A549 (cell line): ENCODE data around the gene QDPR. TPM values are rescaled to one million over a fixed set of nuclear protein-coding genes. Genes with fewer than 3 reads are reported as not detected.

ENCODE experiments used
- ATAC-seq, 2 experiments: fragments of 200-7000 bp in 1 of 2; fragments of >200 bp in 1 of 2; cut with Nextera tagmentation in 1 of 2; cut with Tn5 transposase in 1 of 2; 3 replicates each; pipeline versions ENCODE4 v1.8.0 to v1.9.1; 2018 to 2020; ENCODE audit warnings: mild to moderate bottlenecking in 1 of 2, moderate library complexity in 1 of 2
- CTCF ChIA-PET: fragments of 300-600 bp; sonication (Branson Sonifier 250); formaldehyde crosslinking; extraction: SDS; loops from one replicate; lab custom pipeline; 2021; ENCODE audit warnings: antibody characterized with exemption, inconsistent platforms; lab: Yijun Ruan, JAX
- POLR2A ChIA-PET: fragments of 350-600 bp; formaldehyde crosslinking; extraction: SDS; loops from one replicate; lab custom pipeline; 2021; ENCODE audit warnings: antibody characterized with exemption, inconsistent platforms; lab: Yijun Ruan, JAX
- DNase-seq, 2 experiments: peaks; one replicate each; pipeline versions ENCODE4 v3.0.0 to v3.0.0-alpha.2; 2011 to 2016; ENCODE audit warnings: low read depth in 1 of 2, low spot score in 1 of 2
- FAIRE-seq: peaks from 2 replicates; lab custom pipeline; 2011; peaks lifted over from hg19 to GRCh38; lab: Jason Lieb, UNC
- H3K27ac ChIP-seq, 2 experiments: fragments of >200 bp; sonication (Bioruptor Twin); formaldehyde crosslinking; 3 replicates each; pipeline ENCODE4 v1.5.1; 2016 to 2017
- H3K4me1 ChIP-seq: fragments of >200 bp; sonication (Bioruptor Twin); formaldehyde crosslinking; 3 replicates; pipeline ENCODE4 v1.6.1; 2016
- H3K4me2 ChIP-seq: fragments of >200 bp; sonication (Bioruptor Twin); formaldehyde crosslinking; 3 replicates; pipeline ENCODE4 v1.6.1; 2016
- H3K4me3 ChIP-seq: fragments of >200 bp; sonication (Bioruptor Twin); formaldehyde crosslinking; 3 replicates; pipeline ENCODE4 v1.5.1; 2016
- H3K9me3 ChIP-seq: fragments of >200 bp; sonication (Bioruptor Twin); formaldehyde crosslinking; 3 replicates; pipeline ENCODE4 v1.6.1; 2016
- CTCF ChIP-seq: fragments of >200 bp; sonication (Bioruptor Twin); formaldehyde crosslinking; IDR thresholded peaks from 3 replicates; pipeline ENCODE4 v1.5.1; 2016
- E2F6 ChIP-seq: IDR thresholded peaks from 2 replicates; pipeline ENCODE4 v1.6.1; 2012; ENCODE audit warnings: low read depth, borderline replicate concordance
- EHMT2 ChIP-seq: fragments of 200-600 bp; sonication (generic); IDR thresholded peaks from 2 replicates; pipeline ENCODE4 v1.6.1; 2016; ENCODE audit warnings: antibody characterized with exemption, low read depth, mild to moderate bottlenecking, moderate library complexity
- ESRRA ChIP-seq: fragments of 150-350 bp; IDR thresholded peaks from 2 replicates; pipeline ENCODE4 v1.6.1; 2014; ENCODE audit warnings: mild to moderate bottlenecking, low read length, borderline replicate concordance
- FOSB ChIP-seq: fragments of 250-450 bp; sonication (Bioruptor Pico); IDR thresholded peaks from 2 replicates; pipeline ENCODE4 v1.5.0; 2020; ENCODE audit warnings: mild to moderate bottlenecking, moderate library complexity
- HDAC2 ChIP-seq: fragments of 200-600 bp; sonication (generic); IDR thresholded peaks from 2 replicates; pipeline ENCODE4 v1.6.1; 2016
- HES2 ChIP-seq: fragments of >200 bp; sonication (Bioruptor Twin); formaldehyde crosslinking; IDR thresholded peaks from 2 replicates; pipeline ENCODE4 v1.6.1; 2016
- HEYL ChIP-seq: fragments of 250-450 bp; sonication (Bioruptor Pico); IDR thresholded peaks from 2 replicates; pipeline ENCODE4 v1.8.0; 2021; ENCODE audit warnings: mild to moderate bottlenecking, moderate library complexity
- JUNB ChIP-seq: fragments of >200 bp; sonication (Bioruptor Twin); formaldehyde crosslinking; IDR thresholded peaks from 2 replicates; pipeline ENCODE4 v1.6.1; 2016
- KDM1A ChIP-seq: fragments of 200-600 bp; sonication (generic); IDR thresholded peaks from 2 replicates; pipeline ENCODE4 v1.6.1; 2016; ENCODE audit warnings: low read depth, mild to moderate bottlenecking
- MAFK ChIP-seq: fragments of 450-650 bp; IDR thresholded peaks from 2 replicates; pipeline ENCODE4 v1.6.1; 2014; ENCODE audit not compliant: partially characterized antibody
- NR3C1 ChIP-seq: fragments of >200 bp; sonication (Bioruptor Twin); formaldehyde crosslinking; IDR thresholded peaks from 3 replicates; pipeline ENCODE4 v1.6.1; 2017
- PBX3 ChIP-seq: IDR thresholded peaks from 2 replicates; pipeline ENCODE4 v1.6.1; 2012
- POLR2A ChIP-seq: IDR thresholded peaks from 2 replicates; pipeline ENCODE4 v1.6.1; 2012; ENCODE audit warnings: mild to moderate bottlenecking, low read length
- RNF2 ChIP-seq: fragments of 200-600 bp; sonication (generic); IDR thresholded peaks from 2 replicates; pipeline ENCODE4 v1.6.1; 2016; ENCODE audit warnings: low read depth, mild to moderate bottlenecking, antibody characterized with exemption, moderate library complexity, borderline replicate concordance
- SREBF2 ChIP-seq: fragments of 450-650 bp; IDR thresholded peaks from 2 replicates; pipeline ENCODE4 v1.6.1; 2014; ENCODE audit warnings: mild to moderate bottlenecking, moderate library complexity
- ZFP36 ChIP-seq: fragments of 450-650 bp; IDR thresholded peaks from 2 replicates; pipeline ENCODE4 v1.6.1; 2014; ENCODE audit warnings: borderline replicate concordance; ENCODE audit not compliant: partially characterized antibody
- ZSCAN20 ChIP-seq: fragments of 250-450 bp; sonication (Bioruptor Pico); IDR thresholded peaks from 2 replicates; pipeline ENCODE4 v1.8.0; 2022; ENCODE audit warnings: mild to moderate bottlenecking, moderate library complexity
- WGBS: methylation state at CpG from one replicate; pipeline ENCODE4 v1.1.6; 2017; ENCODE audit errors: missing lambda C conversion rate; 5-methylcytosine and 5-hydroxymethylcytosine counted together
- polyA plus RNA-seq, 4 experiments: library from polyadenylated mRNA; depleted of rRNA in 3 of 4; stranded (reverse); fragments of >200 nt; fragmentation: RNase III in 1 of 4; extraction: RNeasy Plus Mini Kit Qiagen cat#74134 plus additional on column Dnase treatment in 1 of 4; gene quantifications; 2 replicates in 3 of 4; 3 replicates in 1 of 4; pipeline ENCODE4 v1.2.3, GENCODE V29; 2011 to 2017
- TF ChIP-seq, protein P1 (sequence below): fragments of 450-650 bp; IDR thresholded peaks from 2 replicates; pipeline ENCODE4 v1.6.1; 2014; ENCODE audit warnings: antibody characterized with exemption

The QDPR gene
- polyA plus RNA-seq, 2 of the 4 experiments (the other 2 are of a cell fraction) = 40.4 to 75.1 TPM

DNA sequence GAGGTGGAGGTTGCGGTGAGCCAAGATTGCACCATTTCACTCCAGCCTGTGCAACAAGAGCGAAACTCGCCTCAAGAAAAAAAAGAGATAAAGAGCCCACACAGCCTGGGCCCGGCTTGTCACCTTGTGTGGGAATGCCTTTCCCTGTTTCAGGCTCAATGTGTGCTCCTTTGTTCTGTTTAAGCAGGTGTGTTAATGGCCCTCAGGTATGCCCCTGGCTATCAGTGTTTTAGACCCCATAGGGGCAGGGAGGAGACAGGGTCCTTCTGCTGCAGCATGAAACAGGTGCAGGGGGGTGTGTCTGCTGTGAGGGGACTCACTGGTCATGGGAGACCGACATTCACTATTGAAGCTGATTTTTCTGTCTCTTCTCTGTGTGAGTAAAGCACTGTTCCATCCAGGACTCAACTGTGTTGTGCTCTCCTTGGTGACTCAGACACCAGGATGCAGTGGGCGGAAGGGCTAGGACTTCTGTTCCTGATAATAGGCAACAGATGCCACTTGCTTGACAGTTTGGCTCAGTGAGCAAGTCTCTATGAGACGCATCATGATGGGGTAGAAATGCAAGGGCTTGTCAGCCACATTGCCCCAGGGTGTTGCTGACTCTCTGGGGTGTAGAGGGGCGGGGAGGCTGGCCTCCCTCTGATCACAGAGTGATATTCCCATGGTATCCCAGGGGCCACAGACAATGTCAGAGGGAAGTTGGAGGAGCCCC lies 49.5 kb upstream of the QDPR start (continued):
- TF ChIP-seq ZFP36 = no peak
- no peak for TF ChIP-seq ESRRA
- no peak for TF ChIP-seq ZSCAN20 (CRISPR knock-in tag)
- no peak for TF ChIP-seq KDM1A
- TF ChIP-seq PBX3 = no peak
- no peak for TF ChIP-seq CTCF
- TF ChIP-seq E2F6 = no peak
- no peak for TF ChIP-seq HES2
- no peak for TF ChIP-seq RNF2
- no peak for TF ChIP-seq HDAC2

GRCh38 chr4:17560065-17560673 lies 48.3 kb upstream of the QDPR start:
- ChIA-PET CTCF (no interaction called here), POLR2A (no interaction called here)
- no peak for ATAC-seq
- no peak for FAIRE-seq
- H3K9me3 ChIP-seq = no peaks in the 10 kb centered on the region
- no peaks in the 10 kb centered on the region for H3K4me1 ChIP-seq
- DNase-seq = no peak
- 46% methylated on average over 6 of the region's 6 CpGs for WGBS
- no peak overlapping the region for H3K4me3 ChIP-seq
- no peak overlapping the region for H3K27ac ChIP-seq
- TF ChIP-seq SREBF2 = no peak
- H3K4me2 ChIP-seq = no peak overlapping the region

GRCh38 chr4:17559709-17560048 lies 47.8 kb upstream of the QDPR start:
- H3K4me2 ChIP-seq = no peak overlapping the region
- TF ChIP-seq ESRRA = no peak
- TF ChIP-seq, protein P1, sequence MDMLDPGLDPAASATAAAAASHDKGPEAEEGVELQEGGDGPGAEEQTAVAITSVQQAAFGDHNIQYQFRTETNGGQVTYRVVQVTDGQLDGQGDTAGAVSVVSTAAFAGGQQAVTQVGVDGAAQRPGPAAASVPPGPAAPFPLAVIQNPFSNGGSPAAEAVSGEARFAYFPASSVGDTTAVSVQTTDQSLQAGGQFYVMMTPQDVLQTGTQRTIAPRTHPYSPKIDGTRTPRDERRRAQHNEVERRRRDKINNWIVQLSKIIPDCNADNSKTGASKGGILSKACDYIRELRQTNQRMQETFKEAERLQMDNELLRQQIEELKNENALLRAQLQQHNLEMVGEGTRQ = no peak
- TF ChIP-seq POLR2A = no peak
- no peak for TF ChIP-seq HDAC2
- TF ChIP-seq, all 56 proteins: peak for 0
- no peak overlapping the region for H3K4me3 ChIP-seq
- H3K9me3 ChIP-seq = no peaks in the 10 kb centered on the region
- POLR2A ChIA-PET = no interaction called here
- CTCF ChIA-PET = no interaction called here
- ATAC-seq (no peak), DNase-seq (no peak), FAIRE-seq (no peak)
- 81% methylated on average over 3 of the region's 3 CpGs for WGBS
- H3K27ac ChIP-seq = no peak overlapping the region
- H3K4me1 ChIP-seq = no peaks in the 10 kb centered on the region

DNA sequence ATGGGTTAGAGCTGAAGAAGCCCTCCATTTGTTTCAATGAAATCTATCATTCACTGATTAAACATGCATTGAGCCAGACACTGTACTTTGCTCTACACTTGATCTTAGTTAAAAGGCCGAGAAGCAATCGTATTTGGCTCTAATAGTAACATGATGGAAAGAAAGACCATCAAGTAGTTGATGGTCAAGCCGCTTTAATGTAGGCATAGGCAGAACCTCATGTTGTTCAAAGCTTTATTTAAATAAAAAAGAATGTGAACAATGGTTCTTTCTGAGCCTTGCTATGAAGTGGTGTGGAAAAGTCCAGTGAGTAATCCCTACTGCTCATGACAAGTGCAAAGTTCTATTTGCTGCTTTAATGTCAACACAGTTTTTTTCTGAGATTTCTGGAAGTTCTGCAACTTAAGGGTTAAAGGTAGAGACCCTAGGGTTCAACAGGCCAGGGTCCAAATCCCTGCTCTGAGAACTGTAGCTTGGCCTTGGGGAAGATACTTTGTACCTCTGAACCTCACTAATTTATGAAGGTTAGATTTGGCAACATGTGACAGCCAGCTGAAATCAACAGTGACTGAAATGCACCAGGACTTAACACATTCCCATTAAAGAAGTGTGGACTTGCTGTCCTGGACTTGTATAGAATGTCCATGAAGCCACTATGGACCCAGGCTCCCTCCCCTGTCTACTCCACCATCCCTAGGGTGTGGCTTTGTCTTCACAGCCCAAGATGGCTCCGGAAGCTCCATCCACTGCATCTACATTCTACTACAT lies 47.2 kb upstream of the QDPR start:
- no peak overlapping the region for H3K4me2 ChIP-seq
- no peaks in the 10 kb centered on the region for H3K4me1 ChIP-seq
- TF ChIP-seq FOSB (CRISPR knock-in tag) = no peak
- TF ChIP-seq NR3C1 = no peak
- no peak for TF ChIP-seq ESRRA
- TF ChIP-seq CTCF = no peak
- no peak for TF ChIP-seq PBX3
- no peak for TF ChIP-seq EHMT2
- no peak for TF ChIP-seq JUNB
- TF ChIP-seq MAFK = no peak
- no peak for TF ChIP-seq ZSCAN20 (CRISPR knock-in tag)
- no peak for TF ChIP-seq HDAC2
- TF ChIP-seq HEYL (CRISPR knock-in tag) = no peak
- no peaks in the 10 kb centered on the region for H3K9me3 ChIP-seq
- 43% methylated on average over 4 of the region's 4 CpGs for WGBS
- H3K4me3 ChIP-seq = no peak overlapping the region
- CTCF ChIA-PET = interaction anchor here (1.2 kb wide), 1 partner anchor 10 kb away, joined by 5 read pairs; no protein-coding TSS in a partner anchor
- no peak overlapping the region for H3K27ac ChIP-seq
- ATAC-seq (no peak), FAIRE-seq (no peak), DNase-seq (no peak)
- POLR2A ChIA-PET = no interaction called here
